OCI-LY1 (cell line): ENCODE results near the gene PRR13.

Source experiments
- H2AFZ ChIP-seq: fragments of 200-600 bp; sonication (generic), shearing (Covaris generic); 2 replicates; pipeline ENCODE4 v1.6.0; 2014; ENCODE audit warnings: antibody characterized with exemption, mild to moderate bottlenecking, low read length
- H3F3A ChIP-seq: fragments of 200-600 bp; sonication (generic), shearing (Covaris generic); 2 replicates; pipeline ENCODE4 v1.6.0; 2014; ENCODE audit warnings: mild to moderate bottlenecking, antibody characterized with exemption, low read length, moderate library complexity; ENCODE audit not compliant: insufficient read depth
- H3K27ac ChIP-seq: fragments of 200-600 bp; sonication (generic); 2 replicates; pipeline ENCODE4 v1.5.1; 2014; ENCODE audit warnings: low read length, mixed run types, mild to moderate bottlenecking, low read depth; ENCODE audit not compliant: poor library complexity, severe bottlenecking
- H3K27me3 ChIP-seq: fragments of 200-600 bp; sonication (generic); 2 replicates; pipeline ENCODE4 v1.6.0; 2014; ENCODE audit warnings: antibody characterized with exemption, mild to moderate bottlenecking, low read length, moderate library complexity; ENCODE audit not compliant: insufficient read depth
- H3K36me3 ChIP-seq: fragments of 200-600 bp; sonication (generic); 2 replicates; pipeline ENCODE4 v1.6.1; 2014; ENCODE audit warnings: mild to moderate bottlenecking, antibody characterized with exemption, low read length, moderate library complexity, mixed read lengths; ENCODE audit not compliant: insufficient read depth
- H3K4me1 ChIP-seq: fragments of 200-600 bp; sonication (generic); 2 replicates; pipeline ENCODE4 v1.5.1; 2014; ENCODE audit warnings: mild to moderate bottlenecking, low read length, moderate library complexity; ENCODE audit not compliant: insufficient read depth, severe bottlenecking
- H3K4me2 ChIP-seq: fragments of 200-600 bp; sonication (generic), shearing (Covaris generic); 2 replicates; pipeline ENCODE4 v1.6.1; 2014; ENCODE audit warnings: low read length
- H3K4me3 ChIP-seq: fragments of 200-600 bp; sonication (generic); 2 replicates; pipeline ENCODE4 v1.5.1; 2014; ENCODE audit warnings: low read length, low read depth, mild to moderate bottlenecking, mixed read lengths; ENCODE audit not compliant: poor library complexity, severe bottlenecking
- H3K79me2 ChIP-seq: fragments of 200-600 bp; shearing (Covaris generic); 2 replicates; pipeline ENCODE4 v1.6.1; 2016; ENCODE audit warnings: mixed run types, low read length, mixed read lengths; ENCODE audit not compliant: insufficient read depth
- H3K9ac ChIP-seq: fragments of 200-600 bp; sonication (generic), shearing (Covaris generic); 2 replicates; pipeline ENCODE4 v1.6.1; 2014; ENCODE audit warnings: mild to moderate bottlenecking, low read length, mixed read lengths
- H3K9me2 ChIP-seq: fragments of 200-600 bp; sonication (generic), shearing (Covaris generic); 2 replicates; pipeline ENCODE4 v1.6.1; 2014; ENCODE audit warnings: low read depth, mild to moderate bottlenecking, low read length, mixed read lengths
- H3K9me3 ChIP-seq: fragments of 200-600 bp; shearing (Covaris generic); 2 replicates; pipeline ENCODE4 v1.6.1; 2014; ENCODE audit warnings: low read length, mixed read lengths
- H4K20me1 ChIP-seq: fragments of 200-600 bp; sonication (generic), shearing (Covaris generic); 2 replicates; pipeline ENCODE4 v1.6.0; 2016; ENCODE audit warnings: mild to moderate bottlenecking, low read length; ENCODE audit not compliant: insufficient read depth
- CTCF ChIP-seq: fragments of 200-600 bp; sonication (generic), shearing (Covaris generic); IDR thresholded peaks from 2 replicates; pipeline ENCODE4 v1.5.1; 2017; ENCODE audit warnings: mild to moderate bottlenecking, antibody characterized with exemption, low read length, moderate library complexity, mixed read lengths
- EZH2 ChIP-seq: fragments of 200-600 bp; sonication (generic), shearing (Covaris generic); IDR thresholded peaks from 2 replicates; pipeline ENCODE4 v1.8.0; 2017; ENCODE audit warnings: borderline replicate concordance, mixed run types, mild to moderate bottlenecking, antibody characterized with exemption, low read length, moderate library complexity, mixed read lengths

PRR13 gene

GRCh38 chr12:53481939-53482586 lies 40.5 kb downstream of the PRR13 start:
- peaks cover 91% of the 10 kb centered on the region for H3K36me3 ChIP-seq

DNA sequence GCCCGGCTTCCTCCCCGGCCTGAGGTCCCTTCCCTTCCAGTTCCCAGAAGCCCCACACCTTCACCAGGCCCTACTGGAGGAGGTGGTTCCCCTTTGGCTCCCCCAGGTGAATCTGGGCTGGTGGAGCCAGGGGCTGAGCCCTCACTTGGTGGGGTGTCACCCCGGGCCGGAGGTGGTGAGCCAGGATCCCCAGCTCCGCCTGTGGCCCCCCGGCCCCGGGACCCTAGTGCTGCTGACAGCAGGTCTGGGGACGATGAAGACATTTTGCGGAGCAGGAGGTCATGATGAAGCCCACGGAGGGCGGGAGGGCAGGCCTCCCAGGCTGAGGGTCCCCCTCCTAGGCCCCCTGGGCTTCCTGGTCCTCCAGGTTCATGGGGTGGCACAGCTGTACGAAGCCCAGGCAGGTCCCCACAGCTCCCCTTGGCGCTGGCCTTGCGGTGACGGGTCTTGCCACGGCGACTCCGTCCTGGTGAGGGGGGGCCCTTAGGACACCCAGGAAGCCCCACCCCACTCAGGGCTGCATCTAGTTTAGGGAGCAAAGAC lies 41.2 kb downstream of the PRR13 start:
- TF ChIP-seq CTCF (no peak), EZH2 (no peak)
- H3K4me3 ChIP-seq, result no peak overlapping the region
- no peaks in the 10 kb centered on the region for H3K9me2 ChIP-seq
- H3K9ac ChIP-seq, result no peak overlapping the region
- peaks cover 7% of the 10 kb centered on the region; the same call in 1 of the 2 replicates for H3F3A ChIP-seq
- peaks cover 85% of the 10 kb centered on the region for H3K36me3 ChIP-seq
- H3K27me3 ChIP-seq, result no peaks in the 10 kb centered on the region
- H3K79me2 ChIP-seq, result no peaks in the 10 kb centered on the region
- no peaks in the 10 kb centered on the region for H3K9me3 ChIP-seq
- no peak overlapping the region for H3K4me2 ChIP-seq
- no peak overlapping the region for H2AFZ ChIP-seq
- no peak overlapping the region for H3K27ac ChIP-seq
- no peaks in the 10 kb centered on the region for H4K20me1 ChIP-seq
- H3K4me1 ChIP-seq, result no peaks in the 10 kb centered on the region

More at GRCh38 chr12:53481939-53482586, 40.5 kb downstream of the PRR13 start:
- Histone ChIP-seq H3K4me1 (no peaks in the 10 kb centered on the region), H4K20me1 (no peaks in the 10 kb centered on the region), H2AFZ (no peak overlapping the region), H3K27ac (no peak overlapping the region), H3K9me3 (no peaks in the 10 kb centered on the region), H3K79me2 (no peaks in the 10 kb centered on the region), H3K4me3 (no peak overlapping the region), H3F3A (peaks cover 7% of the 10 kb centered on the region; the same call in 1 of the 2 replicates), H3K27me3 (no peaks in the 10 kb centered on the region), H3K9me2 (no peaks in the 10 kb centered on the region), H3K4me2 (no peak overlapping the region), H3K9ac (no peak overlapping the region)
- TF ChIP-seq EZH2 (no peak), CTCF (peak; percentile 40; the same call in 1 of the 2 replicates)

DNA sequence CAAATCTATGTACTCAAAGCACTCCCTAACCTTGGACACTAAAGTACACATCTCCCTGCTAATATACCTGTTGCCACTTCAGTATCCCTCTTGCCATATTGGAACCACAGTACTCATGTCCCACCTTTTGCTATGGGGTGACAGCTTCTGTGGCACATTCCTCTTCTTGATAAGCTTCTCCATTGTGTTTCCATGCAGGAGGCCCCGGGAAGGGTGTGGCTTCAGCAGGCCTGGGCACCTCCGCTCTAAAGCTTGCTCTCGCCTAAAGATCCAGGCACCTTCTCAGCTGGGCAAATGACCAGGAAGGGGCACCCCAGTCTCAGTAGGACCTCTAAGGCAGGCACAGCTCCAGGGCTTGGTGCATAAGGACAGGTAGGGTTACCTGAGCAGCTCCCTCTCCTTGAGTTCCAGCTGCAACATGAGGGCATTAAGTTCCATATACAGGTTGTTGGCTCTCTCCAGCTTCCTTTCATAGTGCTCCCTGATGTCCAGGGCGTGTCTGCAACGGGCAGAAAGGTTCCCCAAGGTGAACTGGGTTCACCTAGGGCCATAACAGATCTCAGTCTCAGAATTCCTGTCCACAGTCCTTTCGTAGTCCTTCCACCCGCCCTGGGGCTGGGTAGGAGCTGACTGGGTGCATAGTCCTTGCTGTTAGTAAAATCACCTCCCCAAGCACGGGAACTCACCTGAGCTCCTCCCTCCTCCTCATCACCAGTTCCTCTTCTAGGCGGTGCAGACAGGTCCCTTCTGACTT lies 41.9 kb downstream of the PRR13 start:
- Histone ChIP-seq H2AFZ (no peak overlapping the region), H3K36me3 (peaks cover 78% of the 10 kb centered on the region), H3K79me2 (no peaks in the 10 kb centered on the region), H3K27ac (peak overlapping the region; percentile 25), H3K27me3 (no peaks in the 10 kb centered on the region), H3K4me3 (no peak overlapping the region), H3K9me2 (no peaks in the 10 kb centered on the region), H3F3A (peaks cover 7% of the 10 kb centered on the region; the same call in 1 of the 2 replicates), H3K4me1 (no peaks in the 10 kb centered on the region), H3K9me3 (no peaks in the 10 kb centered on the region), H4K20me1 (no peaks in the 10 kb centered on the region), H3K9ac (no peak overlapping the region), H3K4me2 (no peak overlapping the region)
- TF ChIP-seq EZH2 (no peak), CTCF (no peak)
